ENCODE data around the gene GRIA1. TPM values are rescaled to one million over a fixed set of nuclear protein-coding genes. Genes with fewer than 3 reads are reported as not detected.

The GRIA1 gene
- total and polyA plus RNA-seq, 2 of the 4 experiments (the other 2 are of a cell fraction): 0.48 to 1.3 TPM

- no peak overlapping the region for H4K5ac ChIP-seq (ENCODE audit: low read depth, low read length)
- no peak overlapping the region for H2AK9ac ChIP-seq (replicated peaks; ENCODE audit: low read depth, low read length, poor library complexity)
- ATAC-seq (ENCODE audit: low read depth) (no peak), DNase-seq (no peak)
- peaks cover 4% of the 10 kb centered on the region; the same call in 1 of the 2 replicates for H3K9me1 ChIP-seq (ENCODE audit: insufficient read depth, low read length)
- no peak overlapping the region for H2BK20ac ChIP-seq (ENCODE audit: low read depth, low read length)
- POLR2A ChIA-PET (ENCODE audit: unreplicated experiment): no interaction called here
- CTCF ChIA-PET: no interaction called here
- H2BK120ac ChIP-seq (ENCODE audit: low read depth, low read length): no peak overlapping the region
- H3K4me3 ChIP-seq (ENCODE audit: insufficient read depth, low read depth, low read length): no peak overlapping the region
- in situ Hi-C loops (cut with MboI; ENCODE audit: low sequenced_read_pairs) (no loop called here), intact Hi-C loops (cut with micrococcal nuclease) (no loop called here), dilution Hi-C loops (cut with HindIII; ENCODE audit: low sequenced_read_pairs, unreplicated experiment) (no loop called here)
- H3K79me1 ChIP-seq (ENCODE audit: low read depth in 1 of 2, low read length in 2 of 2): no peaks in the 10 kb centered on the region
- no peak overlapping the region for H2BK5ac ChIP-seq (ENCODE audit: low read depth, low read length, poor library complexity, severe bottlenecking)
- H3K4me1 ChIP-seq (ENCODE audit: control insufficient read depth, insufficient read depth, low read length): peaks cover 6% of the 10 kb centered on the region; the same call in 1 of the 2 replicates
- no peak overlapping the region for H3K4ac ChIP-seq (ENCODE audit: low read depth, low read length)
- no peaks in the 10 kb centered on the region for H3K27me3 ChIP-seq (ENCODE audit: control insufficient read depth, insufficient read depth, low read length)
- no peaks in the 10 kb centered on the region for H4K20me1 ChIP-seq (ENCODE audit: insufficient read depth, low read length)
- no peak overlapping the region for H3K14ac ChIP-seq (replicated peaks; ENCODE audit: low read depth, low read length)
- no peaks in the 10 kb centered on the region for H3K9me3 ChIP-seq (ENCODE audit: control insufficient read depth, insufficient read depth, low read length)
- TF ChIP-seq ELK1 (IDR thresholded peaks at IDR 0.05; ENCODE audit: borderline replicate concordance, low read depth, low read length) (no peak), RFX5 (IDR thresholded peaks at IDR 0.05; ENCODE audit: low read depth, low read length) (no peak), CEBPB (IDR thresholded peaks at IDR 0.05; ENCODE audit: low read depth, low read length) (no peak)
- no peak overlapping the region for H2AFZ ChIP-seq (replicated peaks; ENCODE audit: low read length, poor library complexity)
- no peak overlapping the region for H3K27ac ChIP-seq (ENCODE audit: insufficient read depth, low read length)
- WGBS, 2 experiments (ENCODE audit: extremely low coverage in 2 of 2, insufficient read length in 1 of 2): 40% methylated on average over 1 of the region's 8 CpGs; no CpG with 5 or more reads in 1 of the 2 experiments
- no peak overlapping the region for H3K23ac ChIP-seq (ENCODE audit: low read depth, low read length)
- H2BK15ac ChIP-seq (ENCODE audit: low read depth, low read length): no peak overlapping the region
- no peak overlapping the region for H4K91ac ChIP-seq (ENCODE audit: insufficient read depth, low read depth, low read length)
- no peak overlapping the region for H2AK5ac ChIP-seq (ENCODE audit: low read depth, low read length)
- no peak overlapping the region for H3K18ac ChIP-seq (ENCODE audit: low read depth, low read length)
- BruUV-seq (replicated peaks): no TSS peak
- no peak overlapping the region for H3K56ac ChIP-seq (ENCODE audit: extremely low read depth, insufficient read depth, low read length)
- H4K8ac ChIP-seq (ENCODE audit: low read depth in 2 of 2, low read length in 2 of 2): no peak overlapping the region
- no peaks in the 10 kb centered on the region for H3K36me3 ChIP-seq (ENCODE audit: control insufficient read depth, insufficient read depth, low read length)
- H3K9ac ChIP-seq (ENCODE audit: low read depth, low read length): no peak overlapping the region
- H3K4me2 ChIP-seq (ENCODE audit: low read depth, low read length): no peak overlapping the region
Measured at GRCh38 chr5:153572411-153573145, 82.1 kb downstream of the GRIA1 start.
